Subcutaneous abdominal adipose tissue (tissue), 5 donors: Measurements from ENCODE around the gene ITGA2.
"Not testable (repeated sequence)": the region's sequence is repeated elsewhere in the genome, so short reads cannot be mapped to it uniquely, and the experiment has no call there.

Experiments
- H3K27ac ChIP-seq: one replicate; pipeline ENCODE4 v1.7.0; 2013; ENCODE audit warnings: low read depth, mild to moderate bottlenecking, inconsistent platforms, low read length, moderate library complexity
- H3K27me3 ChIP-seq, 5 donors: one replicate each; pipeline ENCODE4 v1.7.0; 2013; ENCODE audit warnings: low read length in 5 of 5, inconsistent platforms in 1 of 5; ENCODE audit not compliant: control insufficient read depth in 5 of 5, insufficient read depth in 4 of 5
- H3K36me3 ChIP-seq, 5 donors: one replicate each; pipeline ENCODE4 v1.7.0; 2013; ENCODE audit warnings: low read length in 5 of 5; ENCODE audit not compliant: control insufficient read depth in 5 of 5, insufficient read depth in 5 of 5
- H3K4me1 ChIP-seq, 5 donors: one replicate each; pipeline ENCODE4 v1.7.0; 2013; ENCODE audit warnings: low read length in 5 of 5, mild to moderate bottlenecking in 3 of 5, moderate library complexity in 1 of 5; ENCODE audit not compliant: control insufficient read depth in 5 of 5, insufficient read depth in 5 of 5
- H3K4me3 ChIP-seq, 5 donors: one replicate each; pipeline ENCODE4 v1.7.0; 2013; ENCODE audit warnings: low read length in 5 of 5, low read depth in 1 of 5
- H3K9ac ChIP-seq, 5 donors: one replicate each; pipeline ENCODE4 v1.7.0; 2013; ENCODE audit warnings: low read length in 5 of 5, mild to moderate bottlenecking in 4 of 5, moderate library complexity in 3 of 5
- H3K9me3 ChIP-seq, 5 donors: one replicate each; pipeline ENCODE4 v1.7.0; 2013; ENCODE audit warnings: low read length in 5 of 5; ENCODE audit not compliant: control insufficient read depth in 5 of 5
- donor health status: healthy.
- donor health status: healthy.
- donor health status: healthy.
- donor health status: healthy.
- donor health status: healthy.

Gene ITGA2

DNA sequence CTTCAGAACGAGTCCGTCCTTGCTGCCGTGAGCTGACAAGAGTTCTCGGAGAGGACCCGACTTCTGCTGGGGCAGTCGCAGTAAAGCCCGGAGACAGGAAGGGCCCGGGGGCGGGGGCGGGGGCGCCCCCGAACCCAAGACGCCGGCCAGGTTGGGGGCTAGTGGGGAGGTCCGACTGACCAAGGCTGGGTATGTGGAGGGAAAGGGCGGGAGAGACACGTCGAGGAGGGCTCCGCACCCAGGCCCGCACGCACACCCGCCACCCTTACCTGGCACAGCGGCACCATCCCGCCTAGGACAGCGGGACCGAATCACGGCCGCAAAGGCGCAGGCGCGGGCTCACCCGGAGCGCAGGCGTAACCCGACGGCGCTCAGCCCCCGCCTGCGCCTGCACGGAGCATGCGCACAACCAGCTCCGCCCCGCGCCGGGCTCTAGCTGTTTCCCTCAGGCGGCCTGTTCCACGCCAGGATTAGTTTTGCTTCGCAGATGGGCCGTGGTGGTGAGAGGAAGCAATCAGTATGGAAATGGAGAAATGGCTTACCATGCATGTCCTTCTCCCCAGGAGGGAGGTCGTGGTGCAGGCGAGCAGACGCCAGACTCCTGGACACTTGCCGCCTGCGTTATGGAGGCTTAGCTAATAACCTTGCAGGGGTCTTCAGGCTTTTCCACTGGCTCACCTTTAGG is 120.4 kb downstream of the ITGA2 start, which contains the start of gene MOCS2:
Gene MOCS2, minus strand, starts transcription at position 315 of the 685 bp plus-strand sequence. CDS start 2,583 bp downstream, outside the sequence.
- peak within 1 kb of the TSS; percentile 61 for H3K27ac ChIP-seq
- H3K9me3 ChIP-seq = peaks cover 0 to 2% (median 0%) of the 10 kb centered on the region in 5 donors
- peak within 1 kb of the TSS; percentile 78 to 91 (median 85) for H3K9ac ChIP-seq
- no peaks in the 10 kb centered on the region for H3K27me3 ChIP-seq
- peaks cover under 1 to 9% (median 6%) of the 10 kb centered on the region in 5 donors for H3K36me3 ChIP-seq
- peaks cover 0 to 25% (median 18%) of the 10 kb centered on the region in 5 donors for H3K4me1 ChIP-seq
- peak within 1 kb of the TSS; percentile 84 to 98 (median 90) for H3K4me3 ChIP-seq

DNA sequence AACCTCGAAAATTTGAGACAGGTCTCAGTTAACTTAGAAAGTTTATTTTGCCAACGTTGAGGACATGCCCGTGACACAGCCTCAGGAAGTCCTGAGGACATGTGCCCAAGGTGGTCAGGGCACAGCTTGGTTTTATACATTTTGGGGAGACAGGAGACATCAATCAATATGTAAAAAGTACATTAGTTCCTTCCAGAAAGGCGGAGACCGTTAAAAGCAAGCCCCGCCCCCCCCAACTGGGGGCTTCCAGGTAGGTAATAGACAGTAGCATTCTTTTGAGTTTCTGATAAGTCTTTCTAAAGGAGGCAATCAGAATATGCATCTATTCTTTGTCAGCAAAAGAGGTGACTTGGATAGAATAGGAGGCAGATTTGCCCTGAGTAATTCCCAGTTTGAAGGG is 121.0 kb downstream of the ITGA2 start:
- Histone ChIP-seq H3K27ac (peak overlapping the region; percentile 61), H3K4me1 (peaks cover 0 to 25% (median 18%) of the 10 kb centered on the region in 5 donors), H3K27me3 (no peaks in the 10 kb centered on the region), H3K36me3 (peaks cover 0 to 9% (median 5%) of the 10 kb centered on the region in 5 donors), H3K9me3 (peaks cover 0 to 2% (median 0%) of the 10 kb centered on the region in 5 donors), H3K9ac (peak overlapping the region; percentile 65 to 91 (median 85)), H3K4me3 (peak overlapping the region; percentile 84 to 98 (median 90))

GRCh38 chr5:53111139-53111538 is 122.0 kb downstream of the ITGA2 start:
- no peak overlapping the region for H3K27ac ChIP-seq
- H3K9ac ChIP-seq = no peak overlapping the region
- H3K27me3 ChIP-seq = no peaks in the 10 kb centered on the region
- peaks cover 0 to 9% (median 3%) of the 10 kb centered on the region in 5 donors for H3K36me3 ChIP-seq
- H3K9me3 ChIP-seq = peaks cover 0 to 2% (median 0%) of the 10 kb centered on the region in 5 donors
- H3K4me3 ChIP-seq = no peak overlapping the region
- peaks cover 0 to 25% (median 18%) of the 10 kb centered on the region in 5 donors for H3K4me1 ChIP-seq

GRCh38 chr5:53112307-53112706 is 123.2 kb downstream of the ITGA2 start:
- H3K4me3 ChIP-seq, H3K27ac ChIP-seq, H3K9ac ChIP-seq, H3K27me3 ChIP-seq, H3K9me3 ChIP-seq, H3K36me3 ChIP-seq: not testable (repeated sequence)
- peaks cover 0 to 25% (median 17%) of the 10 kb centered on the region in 5 donors for H3K4me1 ChIP-seq

DNA sequence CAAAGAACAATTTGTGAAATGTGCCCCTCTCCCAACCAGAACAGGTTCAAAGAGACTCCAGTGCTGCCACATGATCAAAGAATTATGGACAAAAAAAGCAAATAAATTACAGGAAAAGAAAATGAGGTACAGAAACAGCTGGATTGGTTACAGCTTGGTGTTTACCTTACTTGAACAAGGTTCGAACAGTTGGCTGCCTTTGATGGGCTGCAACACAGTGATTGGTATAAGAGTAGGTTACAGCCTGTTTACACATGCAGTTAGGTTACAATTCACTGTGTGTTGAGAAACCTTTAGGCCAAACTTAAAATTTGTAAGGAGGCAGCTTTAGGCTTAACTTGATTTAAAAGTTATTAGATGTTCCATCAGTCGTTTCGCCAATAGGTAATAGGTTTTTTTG is 123.8 kb downstream of the ITGA2 start:
- H3K9ac ChIP-seq = no peak overlapping the region
- H3K9me3 ChIP-seq = peaks cover 0 to 2% (median 0%) of the 10 kb centered on the region in 5 donors
- H3K36me3 ChIP-seq = peaks cover 0 to 3% (median 0%) of the 10 kb centered on the region in 5 donors
- no peaks in the 10 kb centered on the region for H3K27me3 ChIP-seq
- no peak overlapping the region for H3K27ac ChIP-seq
- H3K4me3 ChIP-seq = no peak overlapping the region
- H3K4me1 ChIP-seq = peaks cover 0 to 25% (median 16%) of the 10 kb centered on the region in 5 donors

- H3K36me3 ChIP-seq = peaks cover 0 to 3% (median 0%) of the 10 kb centered on the region in 5 donors
- H3K4me3 ChIP-seq = no peak overlapping the region
- no peak overlapping the region for H3K9ac ChIP-seq
- no peak overlapping the region for H3K27ac ChIP-seq
- H3K9me3 ChIP-seq = peaks cover 0 to 2% (median 0%) of the 10 kb centered on the region in 5 donors
- H3K4me1 ChIP-seq = peaks cover 0 to 15% (median 12%) of the 10 kb centered on the region in 5 donors
- no peaks in the 10 kb centered on the region for H3K27me3 ChIP-seq
Measured at GRCh38 chr5:53113947-53114346, 124.8 kb downstream of the ITGA2 start.

DNA sequence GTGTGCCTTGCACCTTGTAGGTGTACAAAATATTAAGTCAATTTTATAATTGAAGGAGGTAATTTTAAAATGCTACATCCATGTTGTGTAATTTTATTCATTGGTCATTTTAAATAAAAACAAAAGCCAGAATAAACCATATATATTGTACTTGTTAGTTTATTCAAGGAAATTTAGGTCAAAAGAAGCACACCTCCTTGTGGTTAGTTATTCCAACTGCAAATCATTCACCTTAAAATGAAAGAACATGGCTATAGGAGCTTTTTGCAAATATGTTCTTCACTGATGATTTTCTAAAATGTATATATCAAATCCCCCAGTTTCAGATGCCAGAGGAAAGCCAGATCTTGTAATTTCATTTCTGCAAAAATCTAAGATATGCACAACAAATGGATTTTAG is 125.8 kb downstream of the ITGA2 start:
- H3K9ac ChIP-seq = no peak overlapping the region
- peaks cover 0 to 3% (median 0%) of the 10 kb centered on the region in 5 donors for H3K36me3 ChIP-seq
- H3K4me1 ChIP-seq = peaks cover 0 to 11% (median 7%) of the 10 kb centered on the region in 5 donors
- H3K27me3 ChIP-seq = no peaks in the 10 kb centered on the region
- peaks cover 0 to 2% (median 0%) of the 10 kb centered on the region in 5 donors for H3K9me3 ChIP-seq
- no peak overlapping the region for H3K4me3 ChIP-seq
- no peak overlapping the region for H3K27ac ChIP-seq

- Histone ChIP-seq H3K27ac (no peak overlapping the region), H3K4me3 (no peak overlapping the region), H3K4me1 (no peaks in the 10 kb centered on the region), H3K9me3 (peaks cover 0 to 2% (median 0%) of the 10 kb centered on the region in 5 donors), H3K9ac (no peak overlapping the region), H3K27me3 (no peaks in the 10 kb centered on the region), H3K36me3 (peaks cover 0 to 3% (median 0%) of the 10 kb centered on the region in 5 donors)
Measured at GRCh38 chr5:53116597-53116996, 127.4 kb downstream of the ITGA2 start.

- no peaks in the 10 kb centered on the region for H3K27me3 ChIP-seq
- H3K9ac ChIP-seq = no peak overlapping the region
- H3K27ac ChIP-seq = no peak overlapping the region
- no peak overlapping the region for H3K4me3 ChIP-seq
- H3K36me3 ChIP-seq = peaks cover 0 to 3% (median 0%) of the 10 kb centered on the region in 5 donors
- no peaks in the 10 kb centered on the region for H3K4me1 ChIP-seq
- H3K9me3 ChIP-seq = no peaks in the 10 kb centered on the region
Measured at GRCh38 chr5:53118879-53119278, 129.7 kb downstream of the ITGA2 start.

DNA sequence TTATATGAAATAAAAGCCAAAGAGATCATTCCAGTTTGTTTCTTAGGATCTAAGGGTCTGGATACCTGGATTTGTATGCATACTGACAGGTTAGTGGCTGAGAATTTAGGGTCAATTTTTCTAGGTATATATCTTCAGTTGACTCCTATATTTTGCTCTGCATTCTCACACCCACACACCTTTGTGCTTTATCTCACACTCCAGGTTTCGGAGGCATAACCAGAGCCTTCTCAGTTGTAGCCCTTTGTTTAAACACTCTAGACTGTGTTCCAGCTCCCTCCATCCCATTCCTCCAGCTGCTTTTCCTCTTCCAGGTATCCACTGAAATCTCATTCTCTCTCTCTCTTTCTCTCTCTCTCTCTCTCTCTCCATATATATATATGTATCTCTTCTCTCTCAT is 131.0 kb downstream of the ITGA2 start:
- no peaks in the 10 kb centered on the region for H3K36me3 ChIP-seq
- H3K9ac ChIP-seq = no peak overlapping the region
- H3K4me1 ChIP-seq = no peaks in the 10 kb centered on the region
- no peak overlapping the region for H3K4me3 ChIP-seq
- no peak overlapping the region for H3K27ac ChIP-seq
- H3K9me3 ChIP-seq = no peaks in the 10 kb centered on the region
- H3K27me3 ChIP-seq = no peaks in the 10 kb centered on the region
